NCI-H2107 treated with DMSO at 0.1 percent for 48 hours (cell line): ENCODE results near the gene EIF4B.

ENCODE experiments used
- DNase-seq: peaks from one replicate; lab custom pipeline; 2025; ENCODE audit not compliant: unreplicated experiment; lab: John Stamatoyannopoulos, UW

EIF4B gene

DNA sequence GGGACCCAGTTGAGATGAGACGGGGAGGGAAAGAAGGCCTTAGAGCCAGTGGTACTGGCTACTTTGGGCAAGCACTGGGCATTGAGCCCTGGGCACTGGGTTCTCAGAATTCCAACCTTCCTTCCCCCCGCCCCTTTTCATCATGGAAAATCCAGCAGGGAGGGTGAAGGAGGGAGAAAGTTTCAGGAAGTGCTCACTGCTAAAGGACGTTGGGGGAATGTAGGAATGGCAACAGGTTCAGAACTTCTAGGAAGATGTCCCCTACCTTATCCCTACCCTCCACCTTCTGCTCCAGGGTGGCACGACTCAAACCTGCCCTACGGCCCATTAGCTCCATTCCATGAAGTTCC is 39.4 kb downstream of the EIF4B start:
- DNase-seq, result no peak

DNA sequence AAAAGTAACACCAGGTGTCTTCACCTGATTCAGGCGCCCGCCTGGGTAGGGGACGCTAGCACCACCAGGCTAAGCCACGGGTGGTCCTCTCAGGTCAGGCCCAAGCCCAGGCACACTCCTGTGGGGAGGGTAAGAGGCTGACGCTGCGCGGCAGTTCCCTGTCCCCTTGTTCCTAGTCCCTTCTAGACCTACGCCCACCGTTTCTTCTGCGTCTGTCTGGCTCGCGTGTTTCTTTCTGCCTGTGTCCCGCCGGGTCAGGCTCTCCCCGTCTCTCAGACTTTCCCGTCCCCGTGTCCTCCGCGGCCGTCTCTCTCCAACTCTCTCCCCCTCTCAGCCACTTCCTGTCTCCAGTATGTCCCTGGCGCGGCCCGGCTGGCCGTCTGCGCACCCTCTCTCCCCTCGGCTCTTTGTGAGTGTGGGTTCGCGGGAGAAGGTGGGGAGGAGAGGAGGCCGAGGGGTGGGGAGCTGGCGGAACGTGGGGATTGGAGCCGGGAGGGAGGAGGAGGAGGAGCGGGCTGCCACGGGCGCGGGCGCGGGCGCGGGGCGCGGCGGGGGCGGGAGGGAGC is 40.5 kb downstream of the EIF4B start:
- DNase-seq, result peak; percentile 11

DNA sequence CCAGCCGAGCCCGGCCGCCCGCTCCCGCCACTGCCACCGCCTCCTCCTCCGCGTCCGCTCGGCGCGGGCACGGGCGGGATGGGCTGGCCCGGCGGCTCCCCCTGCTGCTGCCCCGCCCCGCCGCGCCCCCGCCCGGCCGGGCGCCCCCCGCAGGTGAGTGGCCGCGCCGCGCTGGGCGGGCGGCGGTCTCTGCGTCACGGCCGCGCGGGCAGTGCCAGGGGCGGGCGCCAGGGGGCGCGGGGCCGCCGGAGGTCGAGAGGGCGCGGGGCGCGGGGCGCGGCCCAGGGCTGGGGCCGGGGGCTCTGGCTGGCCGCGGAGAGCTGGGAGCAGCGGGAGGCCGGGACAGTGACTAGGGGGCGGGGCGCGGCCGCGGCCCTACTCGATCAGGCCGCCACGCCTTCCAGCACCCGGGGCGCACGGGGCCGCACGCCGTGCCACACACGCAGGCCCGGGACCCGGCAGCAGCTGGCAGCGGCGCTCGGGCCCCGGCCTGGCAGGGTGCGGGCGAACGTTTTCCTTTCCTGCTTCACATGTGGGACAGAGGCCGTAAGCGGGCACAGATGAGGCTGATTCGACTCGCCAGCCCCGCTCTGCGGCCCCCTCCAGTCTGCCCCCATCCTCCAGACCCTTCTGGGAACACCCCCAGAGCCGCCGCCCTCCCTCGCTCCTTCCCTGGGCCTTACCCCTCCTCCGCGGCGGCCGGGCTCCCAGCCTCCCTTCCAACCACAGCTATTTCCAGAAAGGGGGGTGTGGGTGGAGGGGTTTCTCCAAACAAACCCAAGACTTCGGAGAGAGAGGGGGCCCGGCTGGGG is 41.2 kb downstream of the EIF4B start:
- DNase-seq, result peak; percentile 21

DNA sequence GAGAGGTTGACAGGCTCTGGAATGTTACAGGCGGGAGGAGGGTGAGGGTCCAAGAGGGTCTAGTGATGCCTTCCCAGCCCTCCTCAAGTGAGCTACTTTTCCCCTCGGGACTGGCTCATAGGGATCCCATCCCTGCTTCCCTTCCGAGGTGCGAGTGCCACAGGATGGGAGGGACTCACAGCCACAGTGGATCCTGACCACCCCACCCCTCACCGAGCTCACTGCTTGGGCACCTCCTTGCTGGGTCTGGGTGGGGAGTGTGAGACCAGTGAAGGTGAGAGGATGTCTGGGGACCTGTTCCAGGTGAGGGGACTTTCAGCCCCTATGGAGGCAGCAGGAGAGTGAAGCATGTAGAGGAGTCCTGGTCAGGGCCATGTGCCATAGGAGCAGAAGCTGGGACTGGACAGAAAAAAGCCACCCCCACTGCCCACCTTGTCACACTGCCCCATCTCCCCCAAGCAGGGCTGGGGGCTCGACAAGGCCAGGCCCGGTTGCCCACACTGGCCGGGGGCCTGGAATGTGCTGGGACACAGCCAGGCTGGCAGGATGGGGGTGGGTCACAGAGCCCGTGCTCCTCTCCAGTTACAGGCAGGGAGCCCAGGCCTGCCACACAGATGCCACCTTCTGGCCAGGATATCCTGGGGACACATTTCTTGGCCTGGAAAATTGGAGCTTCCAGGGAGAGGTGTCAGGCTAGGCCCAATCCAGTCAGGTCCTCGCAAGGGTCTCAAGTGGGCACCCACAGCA is 42.0 kb downstream of the EIF4B start:
- peak; percentile 24 for DNase-seq

DNA sequence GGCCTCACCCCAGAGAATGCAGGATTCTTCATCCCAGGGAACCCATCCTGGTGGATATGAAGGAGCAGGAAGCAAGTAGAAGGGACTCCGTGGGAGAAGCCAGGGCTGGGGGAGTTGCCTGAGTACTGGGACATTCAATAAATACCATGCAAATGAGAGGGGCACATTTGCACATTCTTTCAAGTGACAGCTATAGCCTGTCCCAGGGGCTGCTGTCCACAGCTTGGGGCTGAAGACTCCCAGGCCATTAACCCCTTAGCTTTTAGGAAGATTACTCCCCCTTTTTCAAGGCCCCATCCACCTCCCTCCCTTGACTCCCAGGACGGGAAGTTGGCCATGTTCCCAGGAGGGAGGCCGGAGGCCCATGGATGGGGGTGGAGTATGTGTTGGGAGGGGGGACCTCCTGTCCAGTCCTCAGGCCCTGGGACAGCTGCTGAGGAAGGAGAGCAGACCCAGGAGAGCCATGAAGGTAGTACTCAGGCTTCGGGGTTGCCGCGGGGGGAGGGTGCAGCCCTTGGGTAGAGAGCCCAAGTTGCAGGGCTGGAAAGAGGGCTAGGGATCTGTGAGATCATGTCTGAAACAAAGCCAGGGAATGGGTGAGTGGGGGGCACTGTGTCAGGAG is 42.6 kb downstream of the EIF4B start:
- DNase-seq, result no peak

DNA sequence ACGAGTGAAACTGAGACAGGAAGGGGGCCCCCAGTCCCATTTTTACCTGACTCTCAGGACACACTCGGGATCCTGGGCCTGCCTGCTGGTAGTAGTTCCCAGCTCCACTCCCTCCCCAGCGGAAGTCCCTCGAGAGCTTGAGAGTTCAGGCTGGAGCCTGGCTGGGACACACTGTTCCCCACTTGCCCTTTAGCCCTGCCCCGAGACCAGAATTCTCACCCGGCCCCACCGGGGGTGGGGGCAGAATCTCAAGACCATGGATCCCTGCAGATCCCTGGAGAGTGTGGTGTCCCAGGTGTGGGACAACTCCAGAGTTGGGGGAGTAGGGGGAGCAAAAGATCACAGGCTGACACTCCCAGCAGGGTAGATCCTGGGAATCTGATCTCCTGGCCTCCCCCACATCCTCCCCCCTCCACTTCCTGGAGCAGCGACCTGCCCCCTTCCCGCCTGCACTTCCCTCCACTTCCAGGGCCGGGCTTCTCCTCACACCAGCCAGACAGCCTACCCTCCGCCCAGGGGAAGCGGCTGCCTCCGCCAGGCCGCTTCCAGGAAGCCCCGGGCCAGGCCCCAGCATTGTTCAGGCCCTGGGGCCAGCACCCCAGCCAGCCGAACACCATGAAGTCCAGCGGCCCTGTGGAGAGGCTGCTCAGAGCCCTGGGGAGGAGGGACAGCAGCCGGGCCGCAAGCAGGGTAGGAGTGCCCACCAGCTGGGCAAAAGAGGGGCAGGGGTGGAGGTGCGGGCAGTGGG is 43.5 kb downstream of the EIF4B start, which contains the start of gene TNS2:
TSS of gene TNS2 (plus strand) at position 495 of the 748 bp plus-strand sequence. CDS start at position 616, 121 bp downstream.
- peak; percentile 13 for DNase-seq

DNA sequence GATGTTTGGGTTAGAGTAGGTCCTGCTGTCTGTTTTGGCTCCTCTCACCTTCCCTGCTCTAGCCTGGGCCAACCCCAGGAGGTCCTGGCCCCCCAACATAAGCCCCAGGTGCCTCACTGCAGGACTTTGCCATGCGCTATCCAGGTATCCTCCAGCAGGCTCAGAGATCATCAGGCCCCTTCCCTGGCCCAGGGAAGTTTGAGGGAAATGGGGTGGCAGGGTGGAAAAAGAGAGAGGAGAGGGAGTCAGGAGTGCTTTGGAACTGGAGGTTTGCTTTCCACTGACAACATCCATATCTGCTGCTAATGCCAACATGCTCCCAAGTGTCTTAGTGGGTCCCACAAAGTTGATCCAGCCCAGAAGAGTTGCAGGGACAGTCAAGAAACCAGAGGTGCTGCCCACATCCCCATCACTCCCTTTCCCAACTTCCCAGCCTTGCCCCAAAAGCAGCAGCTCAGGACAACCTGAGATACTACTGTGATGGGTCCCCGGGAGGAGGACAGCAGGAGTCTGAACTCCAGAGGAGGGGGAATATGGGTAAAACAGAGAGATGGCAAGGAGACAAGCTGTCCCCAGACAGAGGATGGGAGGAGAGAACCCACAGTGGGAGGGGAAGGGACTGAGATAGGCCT is 44.3 kb downstream of the EIF4B start:
- DNase-seq, result no peak

DNA sequence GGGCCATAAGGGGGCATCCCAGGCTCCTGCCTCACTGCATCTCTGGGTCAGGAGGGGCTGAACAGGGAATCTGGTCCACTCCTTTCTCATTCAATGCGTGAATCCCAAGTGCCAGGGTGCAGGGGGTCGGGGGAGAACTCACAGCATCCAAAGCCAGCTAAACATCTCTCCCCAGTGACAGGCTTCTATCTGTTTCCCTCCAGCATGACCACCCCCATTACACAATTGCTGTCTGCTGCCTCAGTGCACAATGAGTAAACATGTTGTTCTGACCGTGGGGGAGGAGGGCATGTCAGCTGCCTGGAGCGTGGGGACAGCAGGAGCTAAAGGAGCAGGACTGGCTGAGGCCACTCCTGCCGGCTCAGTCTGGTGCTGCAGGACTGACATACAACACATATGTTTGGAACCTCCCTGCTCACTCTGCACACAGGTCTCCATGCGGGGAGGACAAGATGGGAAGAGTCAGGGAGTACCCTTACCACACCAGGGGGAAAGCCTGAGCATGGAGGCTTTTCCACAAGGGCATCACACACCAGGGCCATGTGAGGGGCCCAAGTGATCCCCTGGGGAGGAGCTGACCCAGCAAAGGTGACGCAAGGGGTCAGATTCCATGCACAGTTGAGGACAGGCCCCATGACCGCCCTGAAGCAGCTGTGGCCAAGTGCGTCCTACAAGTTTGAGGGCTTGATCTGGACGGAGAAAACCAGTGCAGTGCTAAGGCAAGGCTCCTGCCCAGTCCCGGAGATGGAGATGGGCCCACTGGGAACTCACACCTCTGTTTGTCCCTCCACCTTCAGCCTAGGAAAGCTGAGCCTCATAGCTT is 45.0 kb downstream of the EIF4B start:
- DNase-seq, result peak; percentile 24

DNA sequence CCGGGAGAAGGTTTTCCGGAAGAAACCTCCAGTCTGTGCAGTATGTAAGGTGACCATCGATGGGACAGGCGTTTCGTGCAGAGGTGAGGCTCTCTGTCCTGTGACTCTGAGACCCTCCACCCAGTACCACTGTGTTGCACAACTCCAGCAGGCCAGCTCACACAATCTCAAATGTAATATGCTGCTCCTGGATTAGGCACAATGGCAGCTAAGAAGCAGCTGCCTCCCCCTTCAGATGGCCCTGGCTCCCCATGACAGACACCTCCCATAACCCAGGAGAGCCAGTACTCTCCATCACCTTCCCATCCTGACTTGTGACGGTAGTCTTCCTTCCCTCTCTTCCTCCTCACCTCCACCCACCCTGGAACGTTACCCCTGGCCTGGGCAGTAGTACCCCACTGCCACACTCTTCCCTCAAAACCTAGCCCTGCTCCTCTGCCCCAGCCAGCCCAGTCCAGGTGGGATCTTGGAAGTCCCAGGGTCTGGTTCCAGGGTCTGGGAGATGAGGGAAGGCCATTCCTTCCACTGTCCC is 45.7 kb downstream of the EIF4B start:
- DNase-seq, result no peak

DNA sequence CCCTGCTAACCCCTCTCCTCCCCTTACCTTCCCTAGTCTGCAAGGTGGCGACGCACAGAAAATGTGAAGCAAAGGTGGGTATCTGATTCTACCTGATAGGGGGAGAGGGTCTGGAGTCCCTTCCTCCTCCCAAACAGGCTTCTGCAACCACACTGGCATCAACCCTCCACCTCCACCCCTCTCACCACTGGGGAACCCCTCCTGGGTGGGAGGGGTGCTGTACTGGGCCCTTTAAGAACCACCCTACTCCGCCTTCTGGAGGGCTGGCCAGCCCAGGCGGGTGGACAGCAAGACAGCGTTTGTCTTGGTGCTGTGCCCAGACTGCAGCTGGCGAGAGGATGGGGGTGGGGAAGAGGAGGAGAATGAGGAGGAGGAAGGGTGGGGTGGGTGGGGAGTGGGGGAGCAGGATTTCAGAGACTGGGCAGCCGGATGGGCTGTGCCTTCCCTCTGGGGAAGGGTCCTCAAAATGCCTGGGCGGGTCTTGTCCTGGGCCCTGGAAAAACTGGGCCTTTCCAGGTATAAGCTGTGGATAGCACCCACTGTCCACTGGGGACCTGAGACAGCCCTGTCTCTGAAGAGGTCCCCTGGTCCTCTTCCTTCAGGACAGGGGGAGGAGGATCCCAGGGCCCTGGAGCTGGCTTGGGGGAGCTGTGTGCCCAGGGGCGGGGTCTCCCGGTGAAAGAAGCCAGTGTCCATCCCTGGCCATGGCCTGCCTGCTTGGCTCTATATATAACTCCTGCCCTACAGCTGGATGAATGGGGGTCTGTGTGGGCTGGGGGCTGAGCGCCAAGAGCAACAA is 46.4 kb downstream of the EIF4B start:
- no peak for DNase-seq

DNA sequence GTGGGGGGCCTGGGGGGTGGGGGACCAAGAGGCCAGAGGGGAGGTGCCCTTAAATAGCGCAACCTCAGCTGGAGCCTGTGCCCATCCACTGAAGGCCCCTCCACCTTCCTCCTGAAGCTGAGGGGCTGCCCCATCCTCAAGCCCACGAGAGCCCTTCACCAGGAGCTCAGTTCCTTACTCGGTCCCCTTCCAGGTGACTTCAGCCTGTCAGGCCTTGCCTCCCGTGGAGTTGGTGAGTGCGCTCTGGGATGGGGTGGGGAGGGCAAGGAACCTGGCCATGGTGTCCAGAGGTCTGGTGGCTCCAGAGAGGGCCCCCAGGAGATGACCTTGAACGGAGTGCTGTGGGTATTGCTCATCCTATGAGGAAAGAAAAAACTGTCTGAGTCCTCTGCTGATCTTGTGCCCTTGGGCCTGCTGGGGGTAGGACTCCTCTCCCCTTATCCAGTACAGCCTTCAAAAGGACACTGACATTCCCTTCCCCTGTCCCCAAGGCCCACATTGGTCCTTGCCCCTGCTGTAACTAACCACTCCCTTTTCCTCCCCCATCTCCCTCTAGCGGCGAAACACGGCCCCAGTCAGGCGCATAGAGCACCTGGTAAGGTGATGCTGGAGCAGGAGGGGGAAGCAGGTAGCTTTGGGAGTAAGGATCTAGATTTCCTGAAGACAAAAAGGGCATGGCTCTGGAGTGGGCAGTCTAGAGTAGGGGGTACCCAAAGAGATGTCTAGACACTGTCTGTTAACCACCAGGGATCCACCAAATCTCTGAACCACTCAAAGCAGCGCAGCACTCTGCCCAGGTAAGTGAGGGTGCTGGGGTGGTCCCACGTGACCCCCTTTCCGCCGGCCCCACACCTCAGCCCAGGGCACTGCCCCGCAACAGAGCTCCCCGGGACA is 47.2 kb downstream of the EIF4B start:
- DNase-seq, result peak; percentile 86

DNA sequence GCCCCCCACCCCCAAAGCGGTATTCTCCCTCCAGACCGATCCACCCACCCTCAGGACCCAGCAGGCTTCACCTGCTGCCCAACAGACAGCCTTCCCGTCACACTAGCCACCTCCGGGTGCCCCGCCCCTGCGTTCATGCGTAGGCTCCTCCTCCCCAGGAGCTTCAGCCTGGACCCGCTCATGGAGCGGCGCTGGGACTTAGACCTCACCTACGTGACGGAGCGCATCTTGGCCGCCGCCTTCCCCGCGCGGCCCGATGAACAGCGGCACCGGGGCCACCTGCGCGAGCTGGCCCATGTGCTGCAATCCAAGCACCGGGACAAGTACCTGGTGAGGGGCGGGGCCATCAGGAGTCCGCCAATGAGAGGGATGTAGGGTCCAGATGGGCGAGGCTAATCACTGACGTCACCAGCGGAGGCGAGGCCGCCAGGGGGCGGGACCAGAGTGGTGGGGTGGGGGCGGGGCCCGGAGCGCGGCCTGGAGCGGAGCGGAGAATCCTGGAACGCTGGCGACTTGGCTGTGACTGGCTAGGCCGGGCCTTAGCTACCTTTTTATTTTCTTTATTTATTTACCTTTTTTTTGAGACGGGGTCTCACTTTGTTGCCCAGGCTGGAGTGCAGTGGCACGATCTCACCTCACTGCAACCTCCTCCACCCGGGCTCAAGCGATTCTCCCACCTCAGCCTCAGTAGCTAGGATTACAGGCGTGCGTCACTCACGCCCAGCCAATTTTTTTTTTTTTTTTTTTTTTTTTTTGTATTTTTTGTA is 48.0 kb downstream of the EIF4B start:
- DNase-seq, result peak; percentile 95

DNA sequence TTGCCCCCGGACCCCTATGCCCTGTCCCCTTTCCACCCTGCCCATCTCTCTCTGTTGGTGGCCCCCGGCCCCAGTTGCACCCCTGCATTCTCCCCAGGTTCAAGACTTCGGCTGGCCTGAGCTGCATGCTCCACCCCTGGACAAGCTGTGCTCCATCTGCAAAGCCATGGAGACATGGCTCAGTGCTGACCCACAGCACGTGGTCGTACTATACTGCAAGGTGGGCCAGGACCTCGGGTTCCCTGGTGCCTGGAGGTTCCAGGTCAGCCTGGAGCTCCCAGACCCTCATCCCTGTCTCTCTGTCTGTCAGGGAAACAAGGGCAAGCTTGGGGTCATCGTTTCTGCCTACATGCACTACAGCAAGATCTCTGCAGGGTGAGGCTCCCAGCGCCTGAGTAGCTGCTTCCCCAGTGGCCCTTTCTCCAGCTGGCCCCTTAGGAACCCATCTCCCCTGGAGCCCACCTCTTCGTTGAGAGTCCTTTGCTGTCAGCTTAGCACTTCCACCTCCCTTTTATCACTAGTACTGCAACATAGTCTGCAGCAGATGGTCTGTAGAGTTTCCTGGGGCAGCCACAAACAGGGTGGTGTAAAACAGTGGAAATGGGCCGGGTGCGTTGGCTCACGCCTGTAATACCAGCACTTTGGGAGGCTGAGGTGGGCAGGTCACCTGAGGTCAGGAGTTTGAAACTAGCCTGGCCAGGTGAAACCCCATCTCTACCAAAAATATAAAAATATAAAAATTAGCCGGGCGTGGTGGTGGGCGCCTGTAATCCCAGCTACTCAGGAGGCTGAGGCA is 49.4 kb downstream of the EIF4B start:
- no peak for DNase-seq

DNA sequence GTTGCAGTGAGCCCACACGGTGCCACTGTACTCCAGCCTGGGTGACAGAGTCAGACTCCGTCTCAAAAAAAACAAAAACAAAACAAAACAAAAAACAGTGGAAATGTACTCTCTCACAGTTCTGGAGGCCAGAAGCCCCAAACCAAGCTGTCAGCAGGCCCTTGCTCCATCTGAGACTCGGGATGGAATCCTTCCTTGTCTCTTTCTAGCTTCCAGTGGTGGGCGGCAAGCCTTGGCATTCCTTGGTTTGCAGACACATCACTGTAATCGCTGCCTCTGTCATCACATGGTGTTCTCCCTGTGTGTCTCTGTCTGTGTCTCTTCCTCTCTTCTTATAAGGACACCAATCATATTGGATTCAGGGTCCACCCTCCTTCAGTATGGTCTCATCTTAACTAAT is 50.0 kb downstream of the EIF4B start:
- DNase-seq, result no peak

DNA sequence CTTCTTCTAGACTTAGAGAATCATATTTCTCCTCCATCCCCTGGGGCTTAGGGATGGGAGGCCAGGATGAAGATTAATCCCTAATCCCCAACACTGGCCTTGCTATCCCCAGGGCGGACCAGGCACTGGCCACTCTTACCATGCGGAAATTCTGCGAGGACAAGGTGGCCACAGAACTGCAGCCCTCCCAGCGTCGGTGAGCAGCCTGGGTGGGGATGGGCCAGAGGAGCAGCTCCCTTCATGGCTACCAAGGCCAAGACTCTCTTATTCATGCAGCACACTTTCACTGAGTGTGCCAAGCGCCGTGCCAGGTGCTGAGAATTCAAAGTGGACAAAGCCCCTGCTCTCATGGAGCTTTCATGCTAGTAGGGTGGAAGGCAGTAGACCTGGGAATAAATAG is 50.6 kb downstream of the EIF4B start:
- DNase-seq, result no peak
